Mucosa of descending colon (tissue), 3 donors: ENCODE results near the gene TGFA. TPM values are rescaled to one million over a fixed set of nuclear protein-coding genes. Genes with fewer than 3 reads are reported as not detected.
A peak's percentile ranks its signal among the peaks of the same experiment; 100 is the strongest.

ENCODE experiments used
- ATAC-seq: fragments of 200-7000 bp; cut with Tn5 transposase; one replicate; pipeline ENCODE4 v1.9.1; 2020; ENCODE audit warnings: mild to moderate bottlenecking, moderate library complexity
- DNase-seq, 3 donors: peaks; one replicate each; pipeline ENCODE4 v3.0.0-alpha.2; 2020
- H3K36me3 ChIP-seq: fragments of 200-600 bp; one replicate; pipeline ENCODE4 v1.8.0; 2021; ENCODE audit warnings: low read depth, mild to moderate bottlenecking
- H3K4me1 ChIP-seq: fragments of 200-600 bp; one replicate; pipeline ENCODE4 v1.8.0; 2021; ENCODE audit warnings: low read depth, mild to moderate bottlenecking
- H3K4me3 ChIP-seq: fragments of 200-600 bp; one replicate; pipeline ENCODE4 v1.8.0; 2021; ENCODE audit warnings: mild to moderate bottlenecking
- H3K9me3 ChIP-seq: fragments of 200-600 bp; one replicate; pipeline ENCODE4 v1.8.0; 2021; ENCODE audit warnings: mild to moderate bottlenecking
- intact Hi-C, 2 donors: fragments of 100-400 bp; cut with DNase I in 1 of 2; cut with micrococcal nuclease in 1 of 2; formaldehyde crosslinking; loops; one replicate each; pipeline versions ENCODE4 v1.11.0 to v1.11.1; 2022; cut with DNase I, micrococcal nuclease
- total RNA-seq, 3 donors: library from RNA; stranded (reverse); fragmentation: NEBNext Ultra II Directional in 2 of 3; extraction: Animal tissue kit (Norgen Biotek cat#: 25700) in 2 of 3; gene quantifications; one replicate each; pipeline versions ENCODE4 v1.2.1 to v1.2.4, GENCODE V29; 2021 to 2023
- TF ChIP-seq, protein P1 (sequence below): fragments of 200-600 bp; IDR thresholded peaks from one replicate; pipeline ENCODE4 v1.8.0; 2022; ENCODE audit warnings: antibody characterized with exemption, mild to moderate bottlenecking
- donor health status: DM: no; HTN: no; CAD: no; lungs with moderate emphysema.
- donor health status: DM: no; HTN: no; CAD: no.
- donor health status: DM: no; HTN: yes; CAD: no.

The TGFA gene
- total RNA-seq, 3 donors from 2014 or later, result 13.5 to 33.5 (median 24.7) TPM

- Histone ChIP-seq H3K4me1 (peaks cover 33% of the 10 kb centered on the region), H3K9me3 (no peaks in the 10 kb centered on the region), H3K4me3 (no peak overlapping the region), H3K36me3 (no peaks in the 10 kb centered on the region)
- intact Hi-C loops, result no loop called here
- ATAC-seq (no peak), DNase-seq (no peak)
- TF ChIP-seq, protein P1, sequence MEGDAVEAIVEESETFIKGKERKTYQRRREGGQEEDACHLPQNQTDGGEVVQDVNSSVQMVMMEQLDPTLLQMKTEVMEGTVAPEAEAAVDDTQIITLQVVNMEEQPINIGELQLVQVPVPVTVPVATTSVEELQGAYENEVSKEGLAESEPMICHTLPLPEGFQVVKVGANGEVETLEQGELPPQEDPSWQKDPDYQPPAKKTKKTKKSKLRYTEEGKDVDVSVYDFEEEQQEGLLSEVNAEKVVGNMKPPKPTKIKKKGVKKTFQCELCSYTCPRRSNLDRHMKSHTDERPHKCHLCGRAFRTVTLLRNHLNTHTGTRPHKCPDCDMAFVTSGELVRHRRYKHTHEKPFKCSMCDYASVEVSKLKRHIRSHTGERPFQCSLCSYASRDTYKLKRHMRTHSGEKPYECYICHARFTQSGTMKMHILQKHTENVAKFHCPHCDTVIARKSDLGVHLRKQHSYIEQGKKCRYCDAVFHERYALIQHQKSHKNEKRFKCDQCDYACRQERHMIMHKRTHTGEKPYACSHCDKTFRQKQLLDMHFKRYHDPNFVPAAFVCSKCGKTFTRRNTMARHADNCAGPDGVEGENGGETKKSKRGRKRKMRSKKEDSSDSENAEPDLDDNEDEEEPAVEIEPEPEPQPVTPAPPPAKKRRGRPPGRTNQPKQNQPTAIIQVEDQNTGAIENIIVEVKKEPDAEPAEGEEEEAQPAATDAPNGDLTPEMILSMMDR, result no peak
Measured at GRCh38 chr2:70516596-70516995, 37.0 kb downstream of the TGFA start.

GRCh38 chr2:70515938-70516337 lies 37.7 kb downstream of the TGFA start:
- Histone ChIP-seq H3K36me3 (no peaks in the 10 kb centered on the region), H3K4me3 (no peak overlapping the region), H3K4me1 (peaks cover 30% of the 10 kb centered on the region), H3K9me3 (no peaks in the 10 kb centered on the region)
- TF ChIP-seq, protein P1, result no peak
- DNase-seq (no peak), ATAC-seq (no peak)
- intact Hi-C loops, result no loop called here

DNA sequence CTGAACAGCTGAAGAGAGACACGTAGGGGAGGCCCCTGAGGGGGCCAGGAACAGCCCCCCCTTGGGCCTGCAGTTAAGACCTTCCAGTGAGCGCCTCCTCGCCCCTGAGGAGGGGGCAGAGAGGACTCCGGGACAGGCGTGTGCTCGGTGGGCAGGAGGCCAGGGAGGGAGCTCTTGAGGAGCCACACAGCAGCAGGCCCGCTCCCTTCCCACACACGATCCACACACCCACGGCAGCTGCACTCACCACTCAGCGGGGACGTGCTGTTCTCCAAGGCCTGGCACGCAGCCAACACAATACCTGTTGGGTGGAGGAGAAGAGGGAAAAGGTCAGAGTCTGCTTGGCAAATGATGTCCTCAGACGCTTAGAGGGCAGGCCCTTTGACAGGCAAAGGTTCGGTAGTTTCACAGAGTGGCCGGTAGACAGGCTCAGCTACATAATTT lies 39.0 kb downstream of the TGFA start:
- ATAC-seq, result peak; percentile 92

DNA sequence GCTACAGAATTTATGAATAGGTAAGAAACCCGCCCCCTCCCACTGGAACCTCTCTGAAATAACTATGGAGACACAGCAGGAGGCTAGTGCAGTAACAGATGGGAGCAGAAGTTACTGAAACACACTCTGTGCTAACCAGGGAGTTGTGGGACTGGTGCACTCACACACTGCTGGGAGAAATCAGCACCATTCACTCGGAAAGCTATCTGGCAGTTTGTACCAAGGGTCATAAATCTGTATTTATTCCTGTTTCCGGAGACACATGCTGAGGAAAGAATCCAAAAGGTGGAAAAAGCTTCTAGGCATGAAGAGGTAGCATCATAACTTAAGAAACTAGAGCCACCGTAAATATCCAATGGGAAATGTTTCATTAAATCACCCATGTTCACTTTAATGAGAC lies 39.9 kb downstream of the TGFA start:
- Histone ChIP-seq H3K9me3 (no peaks in the 10 kb centered on the region), H3K4me3 (no peak overlapping the region), H3K36me3 (no peaks in the 10 kb centered on the region), H3K4me1 (peaks cover 32% of the 10 kb centered on the region)
- TF ChIP-seq, protein P1, result no peak
- peak; percentile 50 for ATAC-seq
- DNase-seq, result peak in 1 of 3 donors; percentile 51
- intact Hi-C loops, result no loop called here

More for the DNA sequence above, 39.0 kb downstream of the TGFA start:
- Histone ChIP-seq H3K4me1 (peaks cover 30% of the 10 kb centered on the region), H3K36me3 (no peaks in the 10 kb centered on the region), H3K4me3 (no peak overlapping the region), H3K9me3 (no peaks in the 10 kb centered on the region)
- intact Hi-C loops, result no loop called here
- peak; percentile 93 to 94 (median 94) for DNase-seq
- TF ChIP-seq, protein P1, result no peak

GRCh38 chr2:70511971-70512729 lies 41.5 kb downstream of the TGFA start:
- intact Hi-C loops, result no loop called here
- DNase-seq, result peak in 2 of 3 donors; percentile 50 to 73
- TF ChIP-seq, protein P1, result no peak
- no peaks in the 10 kb centered on the region for H3K36me3 ChIP-seq
- H3K4me1 ChIP-seq, result peaks cover 34% of the 10 kb centered on the region
- ATAC-seq, result peak; percentile 75
- no peaks in the 10 kb centered on the region for H3K9me3 ChIP-seq
- no peak overlapping the region for H3K4me3 ChIP-seq
